Endothelial cell of umbilical vein (primary cell): ENCODE measurements around the gene CATSPER4.

Experiments used
- EZH2 ChIP-seq: IDR thresholded peaks from 2 replicates; pipeline ENCODE4 v1.6.1; 2012; ENCODE audit warnings: borderline replicate concordance, low read depth, mild to moderate bottlenecking, moderate library complexity, low read length, inconsistent platforms; ENCODE audit not compliant: severe bottlenecking
- MYC ChIP-seq: IDR thresholded peaks from one replicate; pipeline ENCODE4 v1.6.1; 2011; ENCODE audit warnings: mild to moderate bottlenecking, low read depth, low read length
- POLR2AphosphoS5 ChIP-seq: IDR thresholded peaks from 2 replicates; pipeline ENCODE4 v1.6.1; 2012; ENCODE audit warnings: low read depth, mild to moderate bottlenecking, control low read depth, low read length, moderate library complexity; ENCODE audit not compliant: insufficient read depth
- TF ChIP-seq, protein P1 (sequence below): IDR thresholded peaks from 2 replicates; pipeline ENCODE4 v1.6.1; 2011; ENCODE audit not compliant: insufficient read depth, insufficient read length
- TF ChIP-seq, protein P2 (sequence below), 2 donors: IDR thresholded peaks; 1 replicate in 1 of 2; 2 replicates in 1 of 2; pipeline ENCODE4 v1.5.1; 2011; ENCODE audit warnings: low read length in 2 of 2, mild to moderate bottlenecking in 2 of 2, moderate library complexity in 2 of 2, control low read depth in 1 of 2, inconsistent platforms in 1 of 2, low read depth in 1 of 2; ENCODE audit not compliant: insufficient read depth in 1 of 2; ENCODE audit errors: extremely low read depth in 1 of 2

DNA sequence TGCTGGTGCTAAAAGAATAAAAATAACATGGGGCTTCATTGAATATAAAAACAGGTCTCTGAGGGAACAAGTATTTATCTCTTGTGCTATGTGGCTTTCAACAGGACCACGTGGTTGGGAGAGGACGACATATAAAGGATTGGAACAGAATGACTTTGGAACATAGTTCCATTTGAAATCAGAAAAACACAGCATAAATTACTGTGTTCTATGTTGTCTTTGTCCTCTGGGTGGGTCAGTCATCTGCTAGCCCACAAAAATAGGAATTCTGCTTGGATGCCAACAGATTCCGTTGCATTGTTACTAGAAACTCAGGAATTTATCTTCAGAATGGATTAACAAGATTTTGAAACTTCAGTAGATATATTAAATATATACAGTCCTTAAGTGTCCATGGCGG is 49.5 kb downstream of the CATSPER4 start:
- TF ChIP-seq, protein P1, sequence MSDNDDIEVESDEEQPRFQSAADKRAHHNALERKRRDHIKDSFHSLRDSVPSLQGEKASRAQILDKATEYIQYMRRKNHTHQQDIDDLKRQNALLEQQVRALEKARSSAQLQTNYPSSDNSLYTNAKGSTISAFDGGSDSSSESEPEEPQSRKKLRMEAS = no peak
- TF ChIP-seq, protein P2, sequence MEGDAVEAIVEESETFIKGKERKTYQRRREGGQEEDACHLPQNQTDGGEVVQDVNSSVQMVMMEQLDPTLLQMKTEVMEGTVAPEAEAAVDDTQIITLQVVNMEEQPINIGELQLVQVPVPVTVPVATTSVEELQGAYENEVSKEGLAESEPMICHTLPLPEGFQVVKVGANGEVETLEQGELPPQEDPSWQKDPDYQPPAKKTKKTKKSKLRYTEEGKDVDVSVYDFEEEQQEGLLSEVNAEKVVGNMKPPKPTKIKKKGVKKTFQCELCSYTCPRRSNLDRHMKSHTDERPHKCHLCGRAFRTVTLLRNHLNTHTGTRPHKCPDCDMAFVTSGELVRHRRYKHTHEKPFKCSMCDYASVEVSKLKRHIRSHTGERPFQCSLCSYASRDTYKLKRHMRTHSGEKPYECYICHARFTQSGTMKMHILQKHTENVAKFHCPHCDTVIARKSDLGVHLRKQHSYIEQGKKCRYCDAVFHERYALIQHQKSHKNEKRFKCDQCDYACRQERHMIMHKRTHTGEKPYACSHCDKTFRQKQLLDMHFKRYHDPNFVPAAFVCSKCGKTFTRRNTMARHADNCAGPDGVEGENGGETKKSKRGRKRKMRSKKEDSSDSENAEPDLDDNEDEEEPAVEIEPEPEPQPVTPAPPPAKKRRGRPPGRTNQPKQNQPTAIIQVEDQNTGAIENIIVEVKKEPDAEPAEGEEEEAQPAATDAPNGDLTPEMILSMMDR (IDR thresholded peaks at IDR 0.05; ENCODE audit: extremely low read depth in 1 of 2, insufficient read depth in 1 of 2, low read depth in 1 of 2, low read length in 2 of 2) = no peak
- TF ChIP-seq POLR2AphosphoS5 (no peak), EZH2 (no peak), MYC (no peak)
